ENCODE data around the gene SH3TC2.

SH3TC2 gene

DNA sequence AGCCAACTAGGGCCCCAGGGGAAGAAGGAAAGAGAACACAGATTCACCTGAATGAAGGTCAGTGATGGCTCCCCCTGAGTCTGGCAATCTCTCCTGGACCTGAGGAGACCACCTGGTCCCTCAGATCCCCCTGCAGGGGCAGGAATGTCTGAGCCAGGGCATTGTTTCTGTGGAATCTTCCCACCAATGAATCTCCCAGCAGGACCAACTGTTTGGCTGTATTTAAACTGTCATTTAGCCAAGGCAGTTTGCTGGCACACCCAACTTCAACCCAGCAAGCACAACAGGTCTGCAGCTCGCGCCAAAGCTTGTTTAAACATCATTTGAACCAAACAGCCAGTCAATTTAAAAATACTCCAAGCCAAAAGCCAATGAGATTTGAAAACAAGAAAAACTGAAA lies 92.6 kb downstream of the SH3TC2 start:
- DNase-seq (ENCODE audit: low read depth), result no peak

GRCh38 chr5:148969291-148969690 lies 93.6 kb downstream of the SH3TC2 start:
- no peak for DNase-seq (ENCODE audit: low read depth)

- no peak for DNase-seq (ENCODE audit: low read depth)
Measured at GRCh38 chr5:148968311-148968710, 94.6 kb downstream of the SH3TC2 start.

DNA sequence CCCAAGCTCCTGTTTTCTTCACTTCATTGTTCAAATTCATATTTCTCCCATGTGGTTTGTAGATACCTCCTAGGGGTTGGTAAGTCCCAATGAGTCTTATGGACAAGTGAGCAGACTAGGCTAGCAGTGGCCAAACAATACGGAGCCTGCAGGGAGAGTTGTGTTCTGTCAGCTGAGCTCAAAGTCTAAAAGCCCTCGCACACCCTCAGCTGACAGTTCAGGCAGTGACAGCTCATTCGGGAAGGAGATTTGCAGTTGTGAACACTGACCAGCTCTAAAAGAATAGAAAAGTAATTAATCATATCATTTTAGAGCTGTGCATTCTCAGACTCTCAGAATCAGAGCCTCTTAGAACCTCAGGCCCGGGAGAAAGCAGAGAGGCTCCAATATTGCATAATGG lies 95.1 kb downstream of the SH3TC2 start:
- DNase-seq (ENCODE audit: low read depth), result no peak

- DNase-seq (ENCODE audit: low read depth), result no peak
Measured at GRCh38 chr5:148966938-148967337, 95.9 kb downstream of the SH3TC2 start.

DNA sequence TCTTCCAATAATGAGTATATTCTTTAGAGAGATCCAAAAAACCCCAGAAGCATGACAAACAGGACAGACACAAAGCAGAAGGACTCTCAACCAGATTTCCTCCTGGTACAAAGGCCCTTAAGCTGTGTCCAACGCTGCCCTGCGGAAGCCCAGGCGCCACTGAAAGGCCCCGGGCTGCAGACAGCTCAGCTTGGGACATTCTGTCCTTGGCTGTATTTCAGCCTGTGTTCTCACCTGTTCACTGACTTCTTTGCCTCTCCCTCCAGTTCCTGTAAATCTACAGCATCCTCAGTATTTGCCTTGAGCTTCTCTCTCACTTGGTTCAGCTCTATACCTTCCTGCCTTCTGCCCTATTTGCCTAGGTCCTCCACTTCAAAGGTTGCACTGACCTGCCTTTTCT lies 96.5 kb downstream of the SH3TC2 start:
- DNase-seq (ENCODE audit: low read depth), result no peak

GRCh38 chr5:148965511-148966265 lies 97.2 kb downstream of the SH3TC2 start:
- peak; percentile 95 for DNase-seq (ENCODE audit: low read depth)

DNA sequence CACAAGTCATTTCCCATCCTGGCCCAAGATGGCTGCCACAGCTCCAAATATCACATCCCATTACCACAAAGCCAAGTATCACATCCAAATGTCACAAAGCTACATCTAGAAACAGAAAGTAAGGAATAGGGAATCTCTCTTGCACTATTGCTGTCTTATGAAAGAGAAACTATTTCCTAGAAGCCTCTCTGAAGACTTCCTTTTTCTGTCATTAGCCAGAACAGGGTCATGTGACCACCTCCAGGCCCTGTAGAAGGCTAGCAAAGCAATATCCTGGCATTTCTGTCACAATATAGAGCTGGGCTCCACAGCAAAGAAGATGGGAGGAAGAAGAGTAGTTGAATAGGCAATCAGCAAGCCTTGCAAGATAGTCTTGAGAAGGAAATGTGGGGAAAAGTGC lies 99.2 kb downstream of the SH3TC2 start:
- no peak for DNase-seq (ENCODE audit: low read depth)

DNA sequence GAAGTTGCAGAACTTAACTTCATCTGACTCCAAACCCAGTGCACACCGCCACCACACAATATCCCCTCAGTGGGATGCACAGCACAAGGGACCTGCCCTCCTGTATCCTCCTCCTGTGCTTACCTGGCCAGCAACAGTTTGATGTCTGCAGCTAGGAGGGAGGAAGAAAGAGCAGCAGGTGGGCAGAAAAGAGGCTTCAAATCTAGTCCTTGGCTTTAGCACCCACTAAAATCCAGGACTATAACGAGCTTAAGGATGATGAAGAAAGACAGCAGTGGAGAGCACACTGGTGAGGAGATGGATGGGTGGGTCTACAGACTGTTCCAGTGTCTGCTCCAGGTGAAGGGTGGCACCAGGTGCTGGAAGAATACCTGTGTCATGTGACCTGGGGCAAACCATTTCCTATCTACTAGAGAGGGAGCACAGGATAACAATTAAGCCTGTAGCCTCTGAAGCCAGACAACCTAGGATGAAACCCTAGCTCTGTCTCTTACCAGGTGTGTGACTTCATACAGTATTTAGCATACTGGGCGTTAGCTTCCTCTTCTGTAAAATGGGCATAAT lies 100.0 kb downstream of the SH3TC2 start:
- no peak for DNase-seq (ENCODE audit: low read depth)

- no peak for DNase-seq (ENCODE audit: low read depth)
Measured at GRCh38 chr5:148962200-148962550, 100.7 kb downstream of the SH3TC2 start.

DNA sequence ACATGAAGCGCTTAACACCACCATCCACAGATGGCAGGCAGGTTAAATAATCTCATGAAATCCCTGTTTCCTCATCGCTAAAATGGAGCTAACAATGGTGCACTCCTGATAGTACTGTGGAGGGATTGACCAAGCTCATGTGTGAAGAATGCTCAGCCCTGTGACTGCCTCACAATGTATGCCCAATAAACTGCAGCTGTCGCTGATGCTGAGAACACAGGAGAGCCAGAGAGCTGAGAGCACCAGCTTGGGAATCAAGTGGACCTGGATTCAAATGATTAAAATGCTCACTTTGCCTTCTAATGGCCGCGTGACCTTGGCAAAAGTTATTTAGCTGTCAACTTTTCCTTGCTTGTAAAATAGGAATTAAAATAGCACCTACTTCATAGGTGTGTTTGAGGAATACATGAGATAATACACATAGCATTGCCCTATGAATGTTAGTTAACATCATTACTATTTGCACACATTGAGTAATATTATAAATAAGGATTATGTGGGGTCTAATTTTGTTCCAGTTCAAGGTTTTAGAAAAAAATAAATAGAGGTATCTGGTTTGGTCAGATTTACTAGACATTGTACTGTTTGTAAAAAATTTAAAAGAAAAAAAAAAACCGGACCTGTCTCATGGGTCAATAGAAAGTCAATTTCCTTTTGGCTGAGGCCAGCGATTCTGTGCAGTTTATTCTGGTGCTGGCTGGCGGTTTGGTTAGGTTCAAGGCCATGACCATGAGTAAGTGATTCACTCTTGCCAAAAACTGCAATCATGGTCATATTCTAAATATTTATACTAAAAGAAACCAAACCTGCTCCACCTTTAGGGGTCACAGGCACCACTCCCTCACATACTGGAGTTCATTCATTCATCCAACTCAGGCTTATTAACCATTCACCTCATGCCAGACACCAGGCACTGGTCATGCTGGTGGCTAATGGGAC lies 101.3 kb downstream of the SH3TC2 start:
- DNase-seq (ENCODE audit: low read depth), result no peak

DNA sequence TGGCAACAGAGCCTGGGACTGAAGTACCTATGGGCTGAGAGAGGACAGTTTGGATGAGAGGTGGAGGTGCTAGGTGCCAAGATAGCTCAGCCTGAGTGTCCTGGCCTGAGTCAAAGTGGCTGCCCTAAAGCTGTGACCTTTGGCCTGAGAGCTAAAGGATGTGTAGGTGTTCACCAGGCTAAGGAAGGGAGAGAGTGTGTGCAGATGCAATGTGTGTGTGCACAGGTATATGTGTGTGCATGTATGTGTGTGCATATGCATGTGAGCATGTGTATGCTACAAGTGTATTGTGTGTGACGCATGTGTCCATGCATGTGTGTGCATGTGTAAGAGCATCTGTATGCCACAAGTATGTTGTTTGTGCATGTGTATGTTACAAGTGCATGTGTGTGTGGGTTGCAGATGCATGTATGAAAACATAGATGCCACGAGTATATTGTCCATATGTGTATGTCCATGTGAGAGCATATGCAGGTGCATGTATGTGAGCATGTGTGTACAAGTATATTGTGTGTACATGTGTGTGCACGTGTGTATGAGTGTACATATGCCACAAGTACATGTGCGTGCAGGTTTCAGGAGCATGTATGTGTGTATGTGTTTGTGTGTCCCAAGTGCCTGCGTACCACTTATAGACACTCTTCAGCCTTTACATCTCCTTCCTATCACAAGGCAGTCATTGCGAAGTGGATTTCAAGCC lies 102.6 kb downstream of the SH3TC2 start:
- no peak for DNase-seq (ENCODE audit: low read depth)

- DNase-seq (ENCODE audit: low read depth), result no peak
Measured at GRCh38 chr5:148957591-148958202, 105.2 kb downstream of the SH3TC2 start.

DNA sequence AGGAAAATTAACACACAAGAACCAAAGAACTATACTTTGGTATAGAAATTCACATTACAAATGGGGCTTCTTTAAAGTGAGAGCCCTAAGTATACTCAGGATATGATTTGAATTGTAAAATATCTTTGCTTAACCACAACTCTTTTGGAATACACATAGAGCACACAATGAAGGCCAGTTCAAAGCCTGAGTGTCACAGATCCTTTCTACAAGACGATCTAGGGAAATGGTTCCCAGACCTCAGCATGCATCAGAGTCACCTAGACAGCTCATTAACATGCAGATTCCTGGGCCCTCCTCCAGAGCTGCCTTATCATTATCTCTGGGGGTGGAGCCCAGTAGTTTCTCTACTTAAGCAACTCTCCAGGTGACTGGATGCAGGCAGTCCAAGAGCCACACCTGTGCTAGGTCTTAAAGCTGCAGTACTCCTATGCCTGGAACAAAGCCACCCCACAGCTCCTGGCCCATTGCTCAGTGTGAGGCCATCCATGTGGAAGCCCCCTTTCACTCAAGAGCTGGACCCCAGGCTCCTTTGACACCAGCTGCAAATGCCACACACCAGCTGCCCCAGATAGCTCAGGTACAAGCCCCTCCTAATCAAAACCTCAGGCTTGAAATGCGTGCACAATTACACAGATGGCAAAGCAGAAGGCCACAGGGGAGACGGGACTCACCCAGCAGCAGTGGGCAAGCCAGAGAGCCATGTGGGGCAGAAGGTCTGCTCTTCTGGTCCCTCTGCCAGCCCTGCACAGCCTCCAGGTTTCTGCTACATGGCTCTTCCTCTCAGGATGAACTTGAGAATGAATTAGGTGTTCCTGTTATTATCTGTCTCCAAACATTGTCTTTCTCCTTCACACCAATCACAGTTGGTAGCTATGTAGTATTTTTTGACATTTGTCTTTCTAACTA lies 106.1 kb downstream of the SH3TC2 start:
- DNase-seq (ENCODE audit: low read depth), result no peak
